GM12892 (cell line): ENCODE measurements around the gene JMJD8.

Experiments
- POLR2A ChIP-seq: IDR thresholded peaks from 2 replicates; pipeline ENCODE4 v1.6.1; 2011; ENCODE audit warnings: low read depth, low read length, control low read depth
- POLR2AphosphoS5 ChIP-seq: IDR thresholded peaks from 2 replicates; pipeline ENCODE4 v1.6.1; 2011; ENCODE audit warnings: low read depth, low read length, control low read depth
- TAF1 ChIP-seq: IDR thresholded peaks from 2 replicates; pipeline ENCODE4 v1.6.1; 2011; ENCODE audit warnings: low read depth, mild to moderate bottlenecking, control low read depth, low read length, borderline replicate concordance

GRCh38 chr16:667780-668518, 16.2 kb downstream of the JMJD8 start, which contains the start of gene RHOT2:
- TF ChIP-seq POLR2A, result peak; percentile 86
- TF ChIP-seq TAF1, result peak; percentile 41; the same call in 1 of the 2 replicates
- TF ChIP-seq POLR2AphosphoS5, result peak; percentile 58; the same call in 1 of the 2 replicates
